WTC11 (cell line): ENCODE data around the gene MYBPHL.

Source experiments
- FOXJ3 ChIP-seq: sonication (generic); formaldehyde crosslinking; IDR thresholded peaks from 2 replicates; pipeline ENCODE4 v1.9.0; 2021; ENCODE audit warnings: missing genetic modification reagents, mild to moderate bottlenecking, borderline replicate concordance
- TF ChIP-seq, protein P1 (sequence below): sonication (generic); formaldehyde crosslinking; IDR thresholded peaks from 2 replicates; pipeline ENCODE4 v1.8.0; 2022; ENCODE audit warnings: mild to moderate bottlenecking, missing genetic modification reagents

DNA sequence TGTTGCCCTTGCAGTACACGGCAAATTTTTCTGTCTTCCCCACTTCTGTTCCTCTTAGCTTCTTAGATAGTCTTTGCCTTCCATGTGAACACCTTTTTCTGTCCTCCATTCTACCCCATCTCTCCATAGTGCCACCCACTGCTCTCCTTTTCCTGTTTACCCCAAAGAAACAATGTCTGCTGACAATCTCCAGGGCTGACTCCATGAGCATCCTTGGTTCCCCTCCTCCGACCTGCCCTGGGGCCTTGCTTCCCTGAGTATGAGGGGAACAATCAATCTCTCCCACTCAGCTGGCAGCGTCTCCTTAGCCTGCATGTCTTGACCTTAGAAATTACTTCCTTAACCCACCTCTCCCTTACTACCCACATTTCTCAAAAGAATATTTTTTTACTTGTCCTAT, 12.3 kb upstream of the MYBPHL start:
- TF ChIP-seq, protein P1, sequence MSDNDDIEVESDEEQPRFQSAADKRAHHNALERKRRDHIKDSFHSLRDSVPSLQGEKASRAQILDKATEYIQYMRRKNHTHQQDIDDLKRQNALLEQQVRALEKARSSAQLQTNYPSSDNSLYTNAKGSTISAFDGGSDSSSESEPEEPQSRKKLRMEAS (CRISPR knock-in tag), result no peak
- TF ChIP-seq FOXJ3 (CRISPR knock-in tag), result no peak
